ENCODE results near the gene SKP2.
"Not testable (repeated sequence)": the region's sequence is repeated elsewhere in the genome, so short reads cannot be mapped to it uniquely, and the experiment has no call there.

SKP2 gene

GRCh38 chr5:36178524-36178890 is 26.6 kb downstream of the SKP2 start:
- no peak overlapping the region for H3K4me3 ChIP-seq (ENCODE audit: low read length)
- DNase-seq (ENCODE audit: low read depth) = no peak
- TF ChIP-seq CTCF (conservative IDR thresholded peaks at IDR 0.05; ENCODE audit: low read depth, low read length) = no peak

- TF ChIP-seq CTCF (conservative IDR thresholded peaks at IDR 0.05; ENCODE audit: low read depth, low read length) = no peak
- DNase-seq (ENCODE audit: low read depth) = no peak
- H3K4me3 ChIP-seq (ENCODE audit: low read length) = no peak overlapping the region
These were observed 28.0 kb downstream of the SKP2 start for GRCh38 chr5:36179950-36180349.

GRCh38 chr5:36180556-36181350 is 28.8 kb downstream of the SKP2 start:
- H3K4me3 ChIP-seq (ENCODE audit: low read length) = no peak overlapping the region
- no peak for TF ChIP-seq CTCF (conservative IDR thresholded peaks at IDR 0.05; ENCODE audit: low read depth, low read length)
- no peak for DNase-seq (ENCODE audit: low read depth)

- H3K4me3 ChIP-seq (ENCODE audit: low read length) = no peak overlapping the region
- no peak for DNase-seq (ENCODE audit: low read depth)
- TF ChIP-seq CTCF (conservative IDR thresholded peaks at IDR 0.05; ENCODE audit: low read depth, low read length) = no peak
These were observed 29.9 kb downstream of the SKP2 start for GRCh38 chr5:36181774-36182173.

GRCh38 chr5:36184408-36184807 is 32.5 kb downstream of the SKP2 start:
- DNase-seq (ENCODE audit: low read depth); H3K4me3 ChIP-seq (ENCODE audit: low read length): not testable (repeated sequence)

GRCh38 chr5:36193746-36194145 is 41.8 kb downstream of the SKP2 start:
- no peak overlapping the region for H3K4me3 ChIP-seq (ENCODE audit: low read length)
- no peak for TF ChIP-seq CTCF (conservative IDR thresholded peaks at IDR 0.05; ENCODE audit: low read depth, low read length)
- no peak for DNase-seq (ENCODE audit: low read depth)

GRCh38 chr5:36198281-36198680 is 46.4 kb downstream of the SKP2 start:
- H3K4me3 ChIP-seq (ENCODE audit: low read length) = no peak overlapping the region
- TF ChIP-seq CTCF (conservative IDR thresholded peaks at IDR 0.05; ENCODE audit: low read depth, low read length) = no peak
- DNase-seq (ENCODE audit: low read depth) = no peak

GRCh38 chr5:36198783-36199182 is 46.9 kb downstream of the SKP2 start:
- H3K4me3 ChIP-seq (ENCODE audit: low read length); DNase-seq (ENCODE audit: low read depth): not testable (repeated sequence)

Data from retinal pigment epithelial cell (primary cell).